ENCODE measurements around the gene LRRC53.

- no peak for TF ChIP-seq EZH2phosphoT487 (IDR thresholded peaks at IDR 0.05; ENCODE audit: low read depth, severe bottlenecking, unreplicated experiment)
- TF ChIP-seq CTCF (IDR thresholded peaks at IDR 0.05; ENCODE audit: poor library complexity), result no peak
- no peak for TF ChIP-seq EZH2 (IDR thresholded peaks at IDR 0.05; ENCODE audit: borderline replicate concordance)
These were observed 15.7 kb downstream of the LRRC53 start for GRCh38 chr1:74496669-74497068.

Measured in hepatocyte (in vitro differentiated cells).